GM12892 (cell line): ENCODE results near the gene LMBR1L. TPM values are rescaled to one million over a fixed set of nuclear protein-coding genes. Genes with fewer than 3 reads are reported as not detected.
"Not testable (repeated sequence)": the region's sequence is repeated elsewhere in the genome, so short reads cannot be mapped to it uniquely, and the experiment has no call there.

Experiments used
- DNase-seq: peaks from one replicate; pipeline ENCODE4 v3.0.0; 2011; ENCODE audit not compliant: insufficient read length
- FAIRE-seq: peaks from 2 replicates; lab custom pipeline; 2011; peaks lifted over from hg19 to GRCh38; lab: Jason Lieb, UNC
- POLR2A ChIP-seq: IDR thresholded peaks from 2 replicates; pipeline ENCODE4 v1.6.1; 2011; ENCODE audit warnings: low read depth, low read length, control low read depth
- POLR2AphosphoS5 ChIP-seq: IDR thresholded peaks from 2 replicates; pipeline ENCODE4 v1.6.1; 2011; ENCODE audit warnings: low read depth, low read length, control low read depth
- TAF1 ChIP-seq: IDR thresholded peaks from 2 replicates; pipeline ENCODE4 v1.6.1; 2011; ENCODE audit warnings: low read depth, mild to moderate bottlenecking, control low read depth, low read length, borderline replicate concordance
- polyA plus RNA-seq: library from polyadenylated mRNA; unstranded; fragments of >200 nt; gene quantifications from one replicate; pipeline ENCODE4 v1.2.1, GENCODE V29; 2012; ENCODE audit warnings: missing spikeins, inconsistent platforms; ENCODE audit not compliant: missing spikeins

The LMBR1L gene, protein sequence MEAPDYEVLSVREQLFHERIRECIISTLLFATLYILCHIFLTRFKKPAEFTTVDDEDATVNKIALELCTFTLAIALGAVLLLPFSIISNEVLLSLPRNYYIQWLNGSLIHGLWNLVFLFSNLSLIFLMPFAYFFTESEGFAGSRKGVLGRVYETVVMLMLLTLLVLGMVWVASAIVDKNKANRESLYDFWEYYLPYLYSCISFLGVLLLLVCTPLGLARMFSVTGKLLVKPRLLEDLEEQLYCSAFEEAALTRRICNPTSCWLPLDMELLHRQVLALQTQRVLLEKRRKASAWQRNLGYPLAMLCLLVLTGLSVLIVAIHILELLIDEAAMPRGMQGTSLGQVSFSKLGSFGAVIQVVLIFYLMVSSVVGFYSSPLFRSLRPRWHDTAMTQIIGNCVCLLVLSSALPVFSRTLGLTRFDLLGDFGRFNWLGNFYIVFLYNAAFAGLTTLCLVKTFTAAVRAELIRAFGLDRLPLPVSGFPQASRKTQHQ
- polyA plus RNA-seq, result 28.0 TPM

DNA sequence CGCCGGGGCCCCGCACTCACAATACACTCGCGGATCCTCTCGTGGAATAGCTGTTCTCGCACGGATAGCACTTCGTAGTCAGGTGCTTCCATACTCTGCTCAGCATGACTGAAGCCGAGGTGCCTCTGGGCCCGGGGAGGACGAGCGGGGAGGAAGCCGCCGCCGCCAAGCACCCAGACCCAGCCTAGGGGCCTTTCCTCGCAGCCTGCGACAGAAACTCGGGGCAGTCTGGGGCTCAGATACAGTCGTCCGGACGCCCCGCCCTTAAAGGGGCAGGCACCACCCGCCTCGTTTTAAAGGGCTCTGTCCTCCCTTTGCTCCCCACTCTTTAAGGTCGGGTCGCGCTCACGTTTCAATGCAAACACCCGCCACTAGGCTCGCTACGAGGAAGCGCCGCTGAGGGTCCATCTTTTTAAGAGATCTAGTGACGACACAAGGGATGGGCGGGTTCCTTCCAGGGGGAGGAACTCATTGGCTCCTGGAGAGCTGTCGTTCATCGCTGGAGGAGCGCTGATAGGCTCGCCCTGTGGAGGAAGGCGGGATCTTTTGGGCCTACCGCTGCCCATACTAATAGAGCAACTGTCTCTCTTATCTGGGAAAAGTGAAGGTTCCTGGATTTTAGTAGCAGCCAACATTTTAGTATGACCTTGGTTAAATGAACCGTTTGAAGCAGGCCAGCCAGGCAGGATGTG, at the start of gene LMBR1L:
Gene LMBR1L (minus strand): TSS at position 384 of the 692 bp plus-strand sequence. CDS start 292 bp downstream, at position 92.
- peak; percentile 51 for TF ChIP-seq TAF1
- TF ChIP-seq POLR2A, result peak; percentile 74; the same call in 1 of the 2 replicates
- peak; percentile 66; the same call in 1 of the 2 replicates for TF ChIP-seq POLR2AphosphoS5
- FAIRE-seq (peak; percentile 90), DNase-seq (peak; percentile 96)

DNA sequence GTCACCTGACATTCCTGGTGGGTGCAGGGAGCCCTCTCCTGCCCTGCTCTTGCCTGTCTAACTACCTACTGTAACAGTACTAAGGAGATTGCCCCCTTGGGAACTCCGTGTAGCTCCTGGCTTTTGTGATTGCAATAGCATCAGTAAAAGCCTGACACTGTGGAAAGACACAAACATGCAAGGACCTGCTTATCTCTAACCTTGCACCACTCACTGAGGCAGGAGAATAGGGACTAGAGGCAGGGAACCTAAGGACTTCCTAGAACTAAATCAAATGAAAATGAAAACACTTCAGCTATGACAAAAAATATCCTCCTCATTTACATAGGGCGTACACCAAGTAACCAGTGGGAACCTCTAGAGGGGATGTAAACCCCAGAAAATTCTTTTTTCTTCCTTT, 49.8 kb upstream of the LMBR1L start:
- no peak for TF ChIP-seq POLR2AphosphoS5
- TF ChIP-seq POLR2A, result no peak
- no peak for TF ChIP-seq TAF1
- DNase-seq (no peak), FAIRE-seq (no peak)

DNA sequence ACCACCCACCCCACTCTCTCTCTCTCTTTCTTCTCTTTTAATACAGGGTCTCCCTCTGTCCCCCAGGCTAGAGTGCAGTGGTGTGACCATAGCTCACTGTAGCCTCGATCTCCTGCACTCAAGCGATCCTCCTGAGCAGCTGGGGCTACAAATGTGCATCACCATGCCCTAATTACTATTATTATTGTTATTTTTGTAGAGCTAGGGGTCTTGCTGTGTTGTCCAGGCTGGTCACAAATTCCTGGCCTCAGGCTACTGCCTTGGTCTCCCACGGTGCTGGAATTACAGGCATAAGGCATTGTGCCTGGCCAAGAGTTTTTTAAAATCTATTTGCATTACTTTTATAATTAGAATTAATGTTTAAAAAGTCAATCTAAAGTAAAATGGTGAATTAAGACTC, 43.6 kb upstream of the LMBR1L start:
- TF ChIP-seq TAF1, result no peak
- TF ChIP-seq POLR2AphosphoS5, result no peak
- TF ChIP-seq POLR2A, result no peak
- DNase-seq (no peak), FAIRE-seq (no peak)

DNA sequence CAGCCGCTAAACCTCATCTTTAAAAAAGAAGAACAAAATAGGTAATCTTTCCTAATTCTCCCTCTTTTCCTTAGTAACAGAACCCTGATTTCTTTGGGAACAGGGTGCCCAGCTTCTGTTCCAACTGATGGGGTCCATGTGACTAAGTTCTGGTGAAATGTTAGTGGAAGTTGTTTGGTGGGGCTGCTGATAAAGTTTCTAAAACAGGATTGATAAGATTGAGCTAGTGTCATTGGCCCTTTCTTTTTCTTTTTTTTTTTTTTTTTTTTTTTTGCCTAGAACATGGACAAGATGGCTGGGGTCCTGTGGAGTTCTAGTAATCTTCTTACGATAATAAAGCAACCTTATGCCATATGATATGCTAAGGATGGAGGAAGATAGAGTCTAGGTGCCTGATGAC, 36.7 kb upstream of the LMBR1L start:
- DNase-seq, result no peak
- no peak for FAIRE-seq
- TF ChIP-seq TAF1 (no peak), POLR2A (no peak), POLR2AphosphoS5 (no peak)

DNA sequence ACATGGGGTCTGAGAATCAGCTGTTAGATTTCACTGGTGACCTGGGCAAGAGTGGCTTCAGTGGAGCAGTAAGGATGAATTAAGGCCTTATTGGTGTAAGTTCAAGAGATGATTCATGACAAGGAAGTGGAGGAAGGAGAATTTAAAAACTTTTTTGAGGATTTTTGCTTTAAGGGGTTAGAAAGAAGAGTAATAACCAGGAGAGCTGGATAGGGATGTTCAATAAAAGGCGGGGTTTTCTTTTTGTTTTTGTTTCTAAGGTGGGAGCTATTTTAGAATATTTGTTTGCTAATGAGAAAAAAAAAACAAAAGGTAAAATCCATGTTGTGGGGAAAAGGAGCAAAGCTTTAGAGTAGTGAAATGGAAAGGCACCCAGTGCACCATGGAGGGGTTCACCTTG, 35.8 kb upstream of the LMBR1L start:
- FAIRE-seq, result no peak
- no peak for DNase-seq
- TF ChIP-seq POLR2AphosphoS5 (no peak), TAF1 (no peak), POLR2A (no peak)

DNA sequence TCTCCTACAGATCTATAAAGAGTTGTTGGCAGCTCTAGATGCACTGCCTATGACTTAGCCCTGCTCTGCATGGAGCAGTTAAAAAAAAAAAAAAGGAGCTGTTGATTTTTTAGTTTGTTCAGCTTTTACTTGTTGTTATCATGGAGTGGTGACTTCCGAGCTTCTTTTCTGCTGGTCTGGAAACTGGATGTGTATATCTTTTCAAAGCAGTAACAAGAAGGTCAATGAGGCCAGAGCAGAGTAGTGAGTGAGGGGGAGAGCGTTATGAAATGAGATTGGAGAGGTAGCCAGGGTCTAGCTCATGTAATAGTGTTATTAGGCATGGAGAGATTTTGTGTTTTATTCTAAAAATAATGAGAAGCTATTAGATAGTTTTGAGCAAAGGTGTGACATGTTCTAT, 33.7 kb upstream of the LMBR1L start:
- DNase-seq, result no peak
- no peak for FAIRE-seq
- TF ChIP-seq POLR2A (no peak), POLR2AphosphoS5 (no peak)

DNA sequence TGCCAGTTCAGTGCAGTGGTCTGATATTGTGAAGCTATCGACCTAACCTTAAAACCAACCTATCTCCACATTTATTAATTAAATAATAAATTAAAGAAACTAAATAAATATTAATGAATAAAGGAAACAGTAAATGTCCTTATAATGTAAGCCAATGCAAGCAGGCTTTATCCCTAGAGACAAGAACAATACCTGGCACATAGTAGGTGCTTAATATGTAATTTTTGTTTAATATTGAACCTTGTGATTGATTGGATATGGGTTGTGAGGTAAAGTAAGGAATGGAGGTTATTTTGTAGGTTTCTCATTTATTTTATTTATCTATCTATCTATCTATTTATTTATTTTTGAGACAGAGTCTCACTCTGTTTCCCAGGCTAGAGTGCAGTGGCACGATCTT, 28.4 kb upstream of the LMBR1L start:
- FAIRE-seq (no peak), DNase-seq (no peak)
- no peak for TF ChIP-seq POLR2A
- TF ChIP-seq TAF1, result no peak
- no peak for TF ChIP-seq POLR2AphosphoS5

DNA sequence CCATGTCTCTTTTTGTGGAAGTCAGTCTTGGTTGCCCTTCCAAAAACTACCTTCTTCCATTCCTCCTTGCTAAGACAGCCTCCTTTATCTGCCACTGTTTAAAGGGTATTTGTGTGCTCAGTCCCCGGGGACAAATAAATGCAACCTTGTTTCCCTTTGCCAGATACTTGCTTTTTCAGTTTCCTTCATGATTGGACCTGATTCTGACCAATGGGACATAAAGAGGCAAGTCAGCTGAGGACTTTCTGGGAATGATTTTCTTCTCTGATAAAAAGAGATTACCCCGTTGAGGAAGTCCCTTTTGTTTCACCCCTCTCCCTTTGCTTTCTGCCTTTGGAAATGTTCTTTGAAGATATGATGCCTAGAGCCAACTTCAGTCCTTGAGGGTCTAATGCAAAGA, 27.9 kb upstream of the LMBR1L start:
- FAIRE-seq, result peak; percentile 67
- no peak for DNase-seq
- TF ChIP-seq POLR2A (no peak), TAF1 (no peak), POLR2AphosphoS5 (no peak)

DNA sequence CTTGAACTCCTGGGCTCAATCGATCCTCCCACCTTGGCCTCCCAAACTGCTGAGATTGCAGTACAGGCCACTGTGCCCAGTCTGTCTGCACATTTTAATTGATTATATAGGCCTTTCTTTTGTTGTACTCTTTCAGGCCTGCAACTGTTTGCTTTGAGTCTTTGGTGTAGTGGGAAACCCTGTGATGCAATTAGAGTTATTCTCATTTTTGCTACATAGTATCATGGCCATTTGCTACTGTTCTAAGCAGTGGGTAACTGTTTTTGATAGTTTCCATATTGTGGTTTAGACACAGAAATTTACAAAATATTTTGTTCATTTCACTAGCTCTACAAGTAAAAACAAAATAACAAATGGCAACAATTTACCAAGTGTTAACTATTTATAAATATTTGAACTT, 26.8 kb upstream of the LMBR1L start:
- no peak for DNase-seq
- no peak for TF ChIP-seq POLR2AphosphoS5
- TF ChIP-seq TAF1, result no peak
- no peak for TF ChIP-seq POLR2A
- no peak for FAIRE-seq

DNA sequence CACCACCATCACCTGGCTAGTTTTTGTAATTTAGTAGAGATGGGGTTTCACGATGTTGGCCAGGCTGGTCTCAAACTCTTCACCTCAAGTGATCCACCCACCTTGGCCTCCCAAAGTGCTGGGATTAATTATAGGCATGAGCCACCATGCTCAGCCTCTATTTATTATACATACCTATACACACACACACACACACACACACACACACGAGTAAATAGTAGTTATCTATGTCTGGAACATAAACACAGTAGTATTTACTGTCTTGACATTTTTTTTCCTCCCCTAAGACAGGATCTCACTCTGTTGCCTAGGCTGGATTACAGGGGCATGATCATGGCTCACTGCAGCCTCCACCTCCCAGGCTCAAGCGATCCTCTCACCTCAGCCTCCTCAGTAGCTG, 26.4 kb upstream of the LMBR1L start:
- not testable (repeated sequence) for DNase-seq, FAIRE-seq

DNA sequence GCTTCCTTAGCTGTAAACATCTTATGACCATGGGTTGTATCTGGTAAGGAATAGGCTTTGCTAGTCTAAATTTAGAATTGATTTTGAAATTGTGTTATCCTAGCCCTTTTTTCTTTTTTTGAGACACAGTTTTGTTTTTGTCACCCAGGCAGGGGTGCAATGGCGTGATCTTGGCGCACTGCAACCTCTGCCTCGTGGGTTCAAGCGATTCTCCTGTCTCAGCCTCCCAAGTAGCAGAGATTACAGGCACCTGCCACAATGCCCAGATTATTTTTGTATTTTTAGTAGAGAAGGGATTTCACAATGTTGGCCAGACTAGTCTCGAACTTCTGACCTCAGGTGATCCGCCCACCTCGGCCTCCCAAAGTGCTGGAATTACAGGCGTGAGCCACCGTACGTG, 22.9 kb upstream of the LMBR1L start:
- no peak for FAIRE-seq
- TF ChIP-seq POLR2A (no peak), POLR2AphosphoS5 (no peak), TAF1 (no peak)

DNA sequence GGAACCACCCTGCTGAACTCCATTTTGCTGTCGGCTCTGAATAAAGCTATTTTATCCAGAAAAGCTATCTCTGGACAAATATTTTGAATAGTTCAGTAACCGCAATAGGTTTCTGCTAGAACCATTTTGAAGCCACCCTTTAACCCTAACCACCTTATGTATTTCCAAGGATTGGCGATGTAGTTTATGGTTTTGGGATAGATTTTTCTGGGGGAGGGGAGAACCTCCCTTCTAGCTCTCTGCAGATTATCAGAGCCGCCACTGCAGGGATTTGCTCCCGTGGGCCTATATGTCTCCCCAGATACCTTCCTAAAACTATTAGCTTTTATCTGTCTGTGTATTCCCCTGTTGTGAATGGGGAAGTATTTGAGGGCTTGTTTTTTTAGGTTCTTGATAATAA, 22.4 kb upstream of the LMBR1L start:
- DNase-seq (no peak), FAIRE-seq (no peak)
- TF ChIP-seq POLR2AphosphoS5 (no peak), POLR2A (no peak), TAF1 (no peak)

More for the DNA sequence above, 22.9 kb upstream of the LMBR1L start:
- no peak for DNase-seq
